ENCODE measurements around the gene RFC4. TPM values are rescaled to one million over a fixed set of nuclear protein-coding genes. Genes with fewer than 3 reads are reported as not detected.
"Not testable (repeated sequence)": the region's sequence is repeated elsewhere in the genome, so short reads cannot be mapped to it uniquely, and the experiment has no call there.

RFC4 gene, protein sequence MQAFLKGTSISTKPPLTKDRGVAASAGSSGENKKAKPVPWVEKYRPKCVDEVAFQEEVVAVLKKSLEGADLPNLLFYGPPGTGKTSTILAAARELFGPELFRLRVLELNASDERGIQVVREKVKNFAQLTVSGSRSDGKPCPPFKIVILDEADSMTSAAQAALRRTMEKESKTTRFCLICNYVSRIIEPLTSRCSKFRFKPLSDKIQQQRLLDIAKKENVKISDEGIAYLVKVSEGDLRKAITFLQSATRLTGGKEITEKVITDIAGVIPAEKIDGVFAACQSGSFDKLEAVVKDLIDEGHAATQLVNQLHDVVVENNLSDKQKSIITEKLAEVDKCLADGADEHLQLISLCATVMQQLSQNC
- total RNA-seq (2014; rRNA removed; shearing (Covaris generic); ENCODE audit: low replicate concordance), result 74.0 and 165 TPM in 2 replicates

DNA sequence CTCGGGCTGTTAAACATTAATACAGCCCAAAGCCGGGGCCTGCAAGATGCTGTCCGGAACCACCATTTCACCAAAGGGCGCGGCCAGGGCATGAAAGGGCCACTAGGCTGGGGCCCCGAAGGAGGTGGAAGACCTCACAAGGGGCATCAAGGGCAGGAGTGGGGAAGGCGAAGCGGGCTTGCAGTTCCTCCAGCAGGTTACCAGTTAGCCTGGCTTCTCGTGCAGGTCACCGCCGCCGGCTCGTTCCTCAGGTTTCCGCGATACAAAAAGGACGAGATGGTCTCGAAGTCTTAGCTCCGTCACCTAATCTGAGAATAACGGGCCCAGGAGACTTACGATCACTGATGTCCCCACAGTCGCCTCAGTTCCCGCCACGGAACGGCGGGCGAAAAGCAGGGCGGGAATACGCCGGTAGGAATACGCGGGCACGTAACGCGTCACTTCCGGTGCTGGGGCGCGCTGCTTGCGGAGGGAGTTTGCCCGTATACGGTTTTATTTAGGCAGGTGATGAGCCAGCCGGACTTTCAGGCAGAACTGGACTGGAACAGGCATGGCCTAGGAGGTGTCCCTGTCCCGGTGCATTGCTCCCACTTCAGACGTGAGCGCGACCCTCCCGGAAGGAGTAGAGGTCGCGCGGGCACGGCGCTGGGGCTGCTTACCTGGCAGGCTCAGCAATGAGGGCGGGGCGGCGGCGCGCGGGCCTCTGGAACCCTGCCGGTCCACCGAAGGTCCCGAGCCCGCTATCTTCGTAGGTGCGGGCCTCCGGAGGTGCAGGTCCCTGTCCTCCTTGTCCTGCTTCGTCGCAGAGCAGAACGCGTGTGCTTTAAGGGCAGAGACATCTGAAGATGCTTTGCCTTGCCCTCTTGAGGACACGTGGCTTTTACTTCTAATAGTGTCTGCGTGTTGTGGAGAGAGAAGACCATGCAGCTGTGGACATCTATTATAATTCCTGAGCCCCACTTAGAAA, at the start of gene RFC4:
Gene RFC4, minus strand, starts transcription at position 394 of the 967 bp plus-strand sequence. CDS start 1,769 bp downstream, outside the sequence.
- in situ Hi-C loops (cut with HindIII; ENCODE audit: low pct_unique_long_range_greater_than_20kb, low sequenced_read_pairs), result no loop called here
- DNase-seq (ENCODE audit: low read depth), result peak; percentile 84

DNA sequence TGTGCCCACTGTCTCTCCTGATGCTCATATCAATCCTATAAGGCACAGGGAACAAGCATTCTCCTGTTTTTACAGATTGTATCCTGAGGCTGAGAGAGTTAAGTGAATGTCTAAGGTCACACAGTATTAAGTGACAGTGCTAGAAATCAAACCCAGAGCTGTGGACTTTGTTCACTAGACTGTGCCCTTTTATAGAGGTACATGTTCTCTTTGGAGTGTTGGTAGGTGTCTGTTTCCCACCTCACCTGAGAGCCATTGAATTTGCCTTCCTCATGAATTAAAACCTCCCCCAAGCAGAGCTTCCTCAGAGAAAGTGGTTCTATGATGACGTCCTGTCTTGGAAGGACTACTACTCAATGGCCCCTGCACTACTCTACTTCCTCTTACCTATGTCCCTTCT, 48.7 kb upstream of the RFC4 start:
- DNase-seq (ENCODE audit: low read depth), result no peak
- in situ Hi-C loops (cut with HindIII; ENCODE audit: low pct_unique_long_range_greater_than_20kb, low sequenced_read_pairs), result no loop called here

DNA sequence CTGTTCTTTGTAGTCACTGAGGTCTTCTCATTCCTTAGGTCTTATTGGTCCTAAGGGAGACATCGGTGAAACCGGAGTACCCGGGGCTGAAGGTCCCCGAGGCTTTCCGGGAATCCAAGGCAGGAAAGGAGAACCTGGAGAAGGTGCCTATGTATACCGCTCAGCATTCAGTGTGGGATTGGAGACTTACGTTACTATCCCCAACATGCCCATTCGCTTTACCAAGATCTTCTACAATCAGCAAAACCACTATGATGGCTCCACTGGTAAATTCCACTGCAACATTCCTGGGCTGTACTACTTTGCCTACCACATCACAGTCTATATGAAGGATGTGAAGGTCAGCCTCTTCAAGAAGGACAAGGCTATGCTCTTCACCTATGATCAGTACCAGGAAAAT, 47.9 kb upstream of the RFC4 start:
- DNase-seq (ENCODE audit: low read depth), result no peak
- in situ Hi-C loops (cut with HindIII; ENCODE audit: low pct_unique_long_range_greater_than_20kb, low sequenced_read_pairs), result no loop called here

DNA sequence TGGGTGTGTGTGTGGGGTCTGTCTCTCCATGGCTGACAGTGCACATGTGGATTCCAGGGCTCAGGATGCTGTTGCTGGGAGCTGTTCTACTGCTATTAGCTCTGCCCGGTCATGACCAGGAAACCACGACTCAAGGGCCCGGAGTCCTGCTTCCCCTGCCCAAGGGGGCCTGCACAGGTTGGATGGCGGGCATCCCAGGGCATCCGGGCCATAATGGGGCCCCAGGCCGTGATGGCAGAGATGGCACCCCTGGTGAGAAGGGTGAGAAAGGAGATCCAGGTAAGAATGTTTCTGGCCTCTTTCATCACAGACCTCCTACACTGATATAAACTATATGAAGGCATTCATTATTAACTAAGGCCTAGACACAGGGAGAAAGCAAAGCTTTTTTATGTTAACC, 46.7 kb upstream of the RFC4 start:
- in situ Hi-C loops (cut with HindIII; ENCODE audit: low pct_unique_long_range_greater_than_20kb, low sequenced_read_pairs), result no loop called here
- DNase-seq (ENCODE audit: low read depth), result no peak

DNA sequence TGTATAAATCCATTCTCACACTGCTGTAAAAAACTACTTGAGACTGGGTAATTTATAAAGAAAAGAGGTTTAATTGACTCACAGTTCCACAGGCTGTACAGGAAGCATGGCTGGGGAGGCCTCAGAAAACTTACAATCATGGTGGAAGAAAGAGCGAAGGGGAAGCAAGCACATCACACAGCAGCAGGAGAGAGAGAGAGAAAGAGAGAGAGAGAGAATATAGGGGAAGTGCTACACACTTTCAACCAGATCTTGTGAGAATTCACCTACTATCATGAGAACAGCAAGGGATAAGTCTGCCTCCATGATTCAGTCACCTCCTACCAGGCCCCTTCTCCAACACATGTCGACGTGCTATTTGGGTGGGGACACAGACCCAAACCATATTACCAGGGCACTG, 45.6 kb upstream of the RFC4 start:
- in situ Hi-C loops (cut with HindIII; ENCODE audit: low pct_unique_long_range_greater_than_20kb, low sequenced_read_pairs); DNase-seq (ENCODE audit: low read depth): not testable (repeated sequence)

DNA sequence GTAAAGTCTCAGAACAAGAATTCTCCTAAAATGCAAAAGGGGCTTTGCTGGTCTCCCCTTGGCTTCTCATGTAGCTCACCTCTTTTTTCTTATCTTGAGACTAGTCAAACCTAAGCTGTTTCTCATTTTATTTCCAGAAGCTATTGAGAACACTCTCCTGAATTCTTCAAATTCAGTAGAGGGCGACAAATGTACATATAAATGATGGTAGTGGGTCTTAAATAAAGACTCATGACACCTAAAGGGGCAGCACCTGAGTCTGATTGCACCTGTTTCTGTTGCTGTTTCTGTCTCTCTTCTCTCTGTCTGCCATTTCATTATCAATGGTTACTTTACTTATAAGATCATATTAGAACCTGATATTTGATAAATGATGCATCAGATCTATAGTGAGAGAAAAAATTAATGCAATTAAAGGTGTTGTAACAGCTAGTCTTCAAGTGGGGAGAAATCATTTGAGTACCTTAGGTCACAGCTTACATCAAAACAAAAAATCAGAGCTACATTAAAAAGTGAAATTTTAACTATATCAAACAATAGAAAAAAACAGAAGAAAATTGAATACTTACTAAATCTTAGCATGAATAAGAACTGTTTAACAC, 43.2 kb upstream of the RFC4 start:
- in situ Hi-C loops (cut with HindIII; ENCODE audit: low pct_unique_long_range_greater_than_20kb, low sequenced_read_pairs), result no loop called here
- peak; percentile 51 for DNase-seq (ENCODE audit: low read depth)

DNA sequence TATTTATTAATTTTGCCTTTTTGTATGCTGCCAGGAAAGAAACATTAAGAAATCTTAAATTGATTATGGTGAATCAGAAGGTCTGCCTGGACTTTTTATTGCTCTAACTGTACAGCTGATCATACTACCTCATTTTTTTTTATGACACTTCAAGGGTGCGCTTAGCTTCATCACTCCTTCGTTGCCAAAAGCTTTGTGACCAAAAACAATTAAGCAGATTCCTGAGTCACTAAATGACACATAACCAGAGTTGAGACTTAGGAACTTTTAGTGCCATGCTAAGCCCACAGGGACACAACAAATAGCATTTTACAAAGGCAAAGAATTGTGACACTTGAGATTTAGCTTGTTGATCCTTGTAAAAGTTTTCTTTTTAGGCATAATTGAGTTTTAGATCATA, 41.2 kb upstream of the RFC4 start:
- in situ Hi-C loops (cut with HindIII; ENCODE audit: low pct_unique_long_range_greater_than_20kb, low sequenced_read_pairs), result no loop called here
- DNase-seq (ENCODE audit: low read depth), result no peak

DNA sequence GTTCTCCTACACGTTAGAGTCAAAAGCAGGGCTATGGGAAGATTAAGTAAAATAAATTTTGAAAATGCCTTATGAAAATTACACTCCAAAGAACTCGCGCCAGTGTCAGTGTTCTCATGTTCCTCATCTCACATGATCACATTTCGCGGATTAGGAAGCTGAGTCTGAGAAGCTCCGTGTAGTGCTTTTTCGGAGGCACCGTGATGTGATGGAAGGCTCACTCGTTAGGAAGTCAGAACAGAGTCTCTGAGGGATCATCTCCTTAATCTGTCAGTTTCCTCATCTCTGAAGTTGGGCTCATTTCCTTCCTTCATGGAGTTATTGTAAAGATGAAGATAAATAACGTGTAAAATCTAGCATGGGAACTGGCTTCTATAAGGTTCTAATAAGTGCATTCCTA, 39.5 kb upstream of the RFC4 start:
- in situ Hi-C loops (cut with HindIII; ENCODE audit: low pct_unique_long_range_greater_than_20kb, low sequenced_read_pairs), result no loop called here
- DNase-seq (ENCODE audit: low read depth), result no peak

DNA sequence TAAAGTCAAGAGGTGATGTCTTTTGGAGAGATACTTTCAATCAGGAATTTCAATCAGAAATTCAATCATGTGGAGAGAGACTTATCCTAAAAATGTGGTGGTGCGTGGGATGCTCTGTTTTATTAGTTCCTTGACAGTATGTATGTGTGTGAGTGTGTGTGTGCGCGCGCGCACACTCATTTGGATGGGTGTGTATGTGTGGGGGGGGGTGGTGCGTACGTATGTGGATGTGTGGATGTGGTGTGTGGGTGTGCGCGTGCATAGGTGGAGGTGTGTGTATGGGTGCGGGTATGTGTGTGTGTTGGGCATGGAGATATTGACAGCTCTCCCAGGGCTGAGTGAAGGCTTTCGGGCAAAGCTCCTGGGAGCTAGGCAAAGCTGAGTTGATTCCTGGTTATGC, 38.6 kb upstream of the RFC4 start:
- no peak for DNase-seq (ENCODE audit: low read depth)
- in situ Hi-C loops (cut with HindIII; ENCODE audit: low pct_unique_long_range_greater_than_20kb, low sequenced_read_pairs), result no loop called here

DNA sequence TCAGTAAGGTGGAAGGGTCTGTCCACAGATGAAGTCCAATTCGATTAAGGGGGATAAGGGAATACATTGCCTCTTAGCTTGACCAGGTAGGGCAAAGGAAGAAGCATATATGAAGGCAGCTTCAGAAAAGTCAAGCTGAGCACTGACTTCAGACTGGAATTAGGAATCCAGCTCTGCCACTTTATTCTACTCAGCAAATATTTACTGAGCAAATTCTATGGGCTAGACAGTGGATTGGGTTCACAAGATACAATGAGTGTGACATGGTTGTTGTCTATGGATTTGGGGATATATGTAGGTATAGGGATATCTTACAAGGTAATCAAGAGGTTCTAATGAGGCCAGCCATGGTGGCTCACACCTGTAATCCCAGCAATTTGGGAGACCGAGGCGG, 36.8 kb upstream of the RFC4 start:
- in situ Hi-C loops (cut with HindIII; ENCODE audit: low pct_unique_long_range_greater_than_20kb, low sequenced_read_pairs), result no loop called here
- DNase-seq (ENCODE audit: low read depth), result no peak

DNA sequence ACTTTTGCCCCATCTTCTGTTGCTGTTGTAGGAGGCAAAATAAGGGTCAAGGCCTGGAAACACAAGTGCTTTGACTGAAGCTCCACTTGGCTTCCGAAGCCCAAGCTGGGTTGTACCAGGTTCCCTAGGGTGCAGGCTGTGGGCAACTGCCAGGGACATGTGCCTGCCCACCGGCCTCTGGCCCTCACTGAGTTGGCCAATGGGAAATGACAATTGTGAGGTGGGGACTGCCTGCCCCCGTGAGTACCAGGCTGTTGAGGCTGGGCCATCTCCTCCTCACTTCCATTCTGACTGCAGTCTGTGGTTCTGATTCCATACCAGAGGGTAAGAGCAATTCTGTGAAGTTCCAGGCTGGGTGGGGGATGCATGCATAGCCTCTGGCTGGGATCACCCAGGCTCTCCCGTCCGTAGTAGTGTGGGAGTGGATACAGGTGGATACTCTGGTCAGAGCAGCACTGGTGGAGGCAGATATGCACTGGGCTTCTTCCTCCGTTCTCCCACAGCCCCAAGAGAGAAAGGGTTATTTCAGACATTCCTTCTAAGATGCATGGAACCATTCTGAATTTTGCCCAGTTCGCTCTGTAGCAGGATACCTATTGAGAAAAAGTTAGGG, 36.2 kb upstream of the RFC4 start, which contains the start of gene ADIPOQ:
Gene ADIPOQ, plus strand, starts transcription at position 285 of the 613 bp plus-strand sequence. CDS start 10,349 bp downstream, outside the sequence.
- no peak for DNase-seq (ENCODE audit: low read depth)
- in situ Hi-C loops (cut with HindIII; ENCODE audit: low pct_unique_long_range_greater_than_20kb, low sequenced_read_pairs), result no loop called here

DNA sequence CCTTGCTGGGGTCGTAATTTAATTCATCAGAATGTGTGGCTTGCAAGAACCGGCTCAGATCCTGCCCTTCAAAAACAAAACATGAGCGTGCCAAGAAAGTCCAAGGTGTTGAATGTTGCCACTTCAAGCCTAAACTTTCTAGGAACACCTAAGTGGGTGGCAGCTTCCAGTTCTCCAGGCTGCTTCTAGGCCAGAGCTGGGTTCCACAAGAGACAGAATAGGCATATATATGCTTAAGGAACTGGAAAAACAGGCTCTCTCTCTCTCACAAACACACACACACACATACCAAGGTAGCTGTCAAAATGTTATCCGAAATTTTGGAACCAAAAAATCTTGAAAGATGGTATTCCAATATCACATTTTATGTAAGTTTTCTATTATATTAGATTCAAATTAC, 35.3 kb upstream of the RFC4 start:
- DNase-seq (ENCODE audit: low read depth), result no peak
- in situ Hi-C loops (cut with HindIII; ENCODE audit: low pct_unique_long_range_greater_than_20kb, low sequenced_read_pairs), result no loop called here

DNA sequence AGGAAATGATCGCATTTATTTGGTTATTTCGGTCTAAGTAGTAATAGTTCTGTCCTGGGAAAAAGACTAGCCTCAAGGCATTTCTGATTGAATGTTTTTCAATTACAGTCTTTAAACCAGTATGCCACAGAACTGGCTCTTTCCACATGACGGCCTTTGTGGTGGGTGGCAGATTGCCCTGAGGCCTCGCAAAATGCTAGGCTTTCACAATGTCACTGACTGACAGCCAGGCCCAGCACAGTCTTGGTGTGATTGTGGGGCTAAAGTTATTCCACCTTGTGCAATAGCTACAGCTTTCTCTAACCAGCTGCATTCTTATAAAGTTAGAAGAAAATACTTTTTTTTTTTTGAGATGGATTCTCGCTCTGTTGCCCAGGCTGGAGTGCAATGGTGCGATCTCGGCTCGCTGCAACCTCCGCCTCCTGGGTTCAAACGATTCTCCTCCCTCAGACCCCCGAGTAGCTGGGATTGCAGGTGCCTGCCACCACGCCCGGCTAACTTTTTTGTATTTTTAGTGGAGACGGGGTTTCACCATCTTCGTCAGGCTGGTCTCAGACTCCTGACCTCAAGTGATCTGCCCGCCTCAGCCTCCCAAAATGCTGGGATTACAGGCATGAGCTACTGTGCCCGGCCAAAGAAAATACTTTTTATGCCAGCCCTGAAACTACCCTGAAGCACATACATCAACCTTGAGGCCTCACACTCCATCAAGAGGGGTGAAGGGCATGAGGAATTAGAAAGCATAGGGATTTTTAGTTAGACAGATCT, 33.8 kb upstream of the RFC4 start:
- DNase-seq (ENCODE audit: low read depth), result no peak
- in situ Hi-C loops (cut with HindIII; ENCODE audit: low pct_unique_long_range_greater_than_20kb, low sequenced_read_pairs), result no loop called here

DNA sequence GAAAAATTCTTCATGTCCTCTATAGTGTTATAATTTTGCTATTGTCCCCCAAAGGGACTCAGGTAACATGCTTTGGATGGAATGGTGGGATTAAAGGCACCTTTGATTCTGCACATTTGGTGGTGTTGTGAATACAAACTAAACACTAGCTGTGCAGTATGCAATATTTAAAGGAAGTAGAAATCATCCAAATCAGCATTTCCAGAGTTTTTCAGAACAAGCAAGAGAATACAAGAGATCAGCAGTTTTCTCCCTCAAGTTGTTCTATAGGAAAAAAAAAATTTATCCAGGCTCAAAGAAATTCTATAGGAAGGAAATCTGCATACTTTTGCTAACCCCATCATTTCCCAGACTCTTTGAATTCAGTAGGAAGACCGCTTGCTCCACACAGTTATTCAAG, 26.0 kb upstream of the RFC4 start:
- in situ Hi-C loops (cut with HindIII; ENCODE audit: low pct_unique_long_range_greater_than_20kb, low sequenced_read_pairs), result no loop called here
- DNase-seq (ENCODE audit: low read depth), result no peak

DNA sequence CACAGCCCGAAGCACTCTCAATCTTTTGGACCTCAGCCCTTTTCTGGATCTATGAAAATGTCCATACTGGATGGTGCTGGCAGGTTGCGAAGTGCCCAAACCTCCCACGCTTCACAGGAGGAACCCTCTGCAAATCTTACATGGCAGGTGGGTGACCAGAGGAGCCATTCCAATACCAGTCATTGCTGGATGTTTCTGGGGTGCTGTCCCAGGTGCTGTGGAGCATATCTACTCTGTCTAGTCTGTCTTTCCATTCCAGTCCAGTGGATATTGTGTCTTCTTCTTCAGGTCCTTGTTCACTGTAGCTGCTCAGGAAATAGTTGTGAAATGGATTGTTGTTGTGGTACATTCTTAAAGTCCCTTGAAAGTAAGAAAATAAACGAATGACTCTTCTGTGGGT, 25.5 kb upstream of the RFC4 start:
- no peak for DNase-seq (ENCODE audit: low read depth)
- in situ Hi-C loops (cut with HindIII; ENCODE audit: low pct_unique_long_range_greater_than_20kb, low sequenced_read_pairs), result no loop called here

DNA sequence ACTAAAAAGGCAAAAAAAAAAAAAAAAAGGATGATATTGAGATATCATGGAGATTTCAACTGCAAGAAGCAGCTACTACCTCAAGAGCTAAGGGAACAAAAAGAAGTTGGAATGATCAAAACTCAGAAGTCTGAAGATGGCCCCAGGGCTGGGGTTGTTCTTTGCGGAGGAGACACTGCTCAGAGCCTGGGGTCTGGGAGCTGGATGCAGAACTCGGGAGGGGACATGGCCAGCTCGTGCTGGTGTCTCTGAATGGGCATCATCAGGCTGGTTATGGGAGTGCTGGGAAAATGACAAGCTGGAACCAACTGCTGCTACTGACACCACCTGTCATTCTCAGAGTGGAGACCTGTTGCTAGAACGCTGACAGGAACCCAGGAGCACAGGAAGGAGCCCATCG, 22.1 kb upstream of the RFC4 start:
- in situ Hi-C loops (cut with HindIII; ENCODE audit: low pct_unique_long_range_greater_than_20kb, low sequenced_read_pairs), result no loop called here
- DNase-seq (ENCODE audit: low read depth), result no peak

DNA sequence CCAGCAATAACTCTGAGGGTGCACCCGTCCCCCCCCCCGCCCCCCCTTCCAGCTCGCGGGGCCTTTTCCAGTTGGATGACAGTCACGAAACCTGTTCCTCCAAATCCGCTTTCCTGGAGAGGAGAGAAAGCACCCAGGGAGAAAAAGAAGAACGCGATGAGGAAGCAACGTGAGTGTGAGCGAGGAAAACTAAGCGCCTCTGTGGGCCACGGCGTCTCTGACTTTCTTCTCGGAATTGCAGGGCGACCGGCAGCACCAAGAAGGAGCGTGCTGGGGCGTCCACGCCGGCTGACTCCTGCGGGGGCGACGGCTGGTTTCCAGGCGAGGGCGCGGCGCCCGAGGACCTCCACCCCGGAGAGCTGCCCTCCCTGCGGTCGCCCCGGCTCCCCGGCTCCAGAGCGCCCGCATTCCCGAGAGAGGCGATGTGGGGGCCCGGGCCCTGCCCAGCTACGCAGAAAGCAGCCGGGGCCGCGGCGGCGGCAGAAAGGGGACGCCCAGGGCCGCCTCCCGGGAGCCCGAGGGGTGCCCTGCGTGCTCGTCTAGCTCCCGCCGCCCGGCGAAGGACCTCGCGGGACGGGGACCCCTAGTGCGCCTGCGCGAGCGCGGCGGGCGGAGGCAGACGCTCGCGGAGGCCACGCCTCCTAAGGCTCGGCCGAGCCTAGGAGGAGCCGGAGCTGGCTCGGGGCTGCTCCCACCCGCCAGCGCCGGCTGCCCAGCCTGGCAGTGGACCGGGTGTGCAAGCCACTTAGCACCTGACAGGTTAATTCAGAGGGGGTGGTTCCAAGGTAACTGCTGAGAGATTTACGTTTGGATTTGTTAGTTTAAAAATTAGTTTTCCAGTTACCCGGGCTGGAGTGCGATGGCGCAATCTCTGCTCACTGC, 20.9 kb upstream of the RFC4 start:
- in situ Hi-C loops (cut with HindIII; ENCODE audit: low pct_unique_long_range_greater_than_20kb, low sequenced_read_pairs), result no loop called here
- DNase-seq (ENCODE audit: low read depth), result peak; percentile 73
